ENCODE measurements around the gene PES1. TPM values are rescaled to one million over a fixed set of nuclear protein-coding genes. Genes with fewer than 3 reads are reported as not detected.

The PES1 gene
- total and polyA plus RNA-seq, 2 of the 13 experiments (the other 11 are each of a cell fraction or from before 2014, with no cell fraction given), result 65.1 to 94.7 TPM

GRCh38 chr22:30609260-30610185 lies 17.8 kb upstream of the PES1 start (continued):
- TF ChIP-seq ZNF142 (CRISPR knock-in tag; IDR thresholded peaks at IDR 0.05), result no peak
- TF ChIP-seq, protein P1, sequence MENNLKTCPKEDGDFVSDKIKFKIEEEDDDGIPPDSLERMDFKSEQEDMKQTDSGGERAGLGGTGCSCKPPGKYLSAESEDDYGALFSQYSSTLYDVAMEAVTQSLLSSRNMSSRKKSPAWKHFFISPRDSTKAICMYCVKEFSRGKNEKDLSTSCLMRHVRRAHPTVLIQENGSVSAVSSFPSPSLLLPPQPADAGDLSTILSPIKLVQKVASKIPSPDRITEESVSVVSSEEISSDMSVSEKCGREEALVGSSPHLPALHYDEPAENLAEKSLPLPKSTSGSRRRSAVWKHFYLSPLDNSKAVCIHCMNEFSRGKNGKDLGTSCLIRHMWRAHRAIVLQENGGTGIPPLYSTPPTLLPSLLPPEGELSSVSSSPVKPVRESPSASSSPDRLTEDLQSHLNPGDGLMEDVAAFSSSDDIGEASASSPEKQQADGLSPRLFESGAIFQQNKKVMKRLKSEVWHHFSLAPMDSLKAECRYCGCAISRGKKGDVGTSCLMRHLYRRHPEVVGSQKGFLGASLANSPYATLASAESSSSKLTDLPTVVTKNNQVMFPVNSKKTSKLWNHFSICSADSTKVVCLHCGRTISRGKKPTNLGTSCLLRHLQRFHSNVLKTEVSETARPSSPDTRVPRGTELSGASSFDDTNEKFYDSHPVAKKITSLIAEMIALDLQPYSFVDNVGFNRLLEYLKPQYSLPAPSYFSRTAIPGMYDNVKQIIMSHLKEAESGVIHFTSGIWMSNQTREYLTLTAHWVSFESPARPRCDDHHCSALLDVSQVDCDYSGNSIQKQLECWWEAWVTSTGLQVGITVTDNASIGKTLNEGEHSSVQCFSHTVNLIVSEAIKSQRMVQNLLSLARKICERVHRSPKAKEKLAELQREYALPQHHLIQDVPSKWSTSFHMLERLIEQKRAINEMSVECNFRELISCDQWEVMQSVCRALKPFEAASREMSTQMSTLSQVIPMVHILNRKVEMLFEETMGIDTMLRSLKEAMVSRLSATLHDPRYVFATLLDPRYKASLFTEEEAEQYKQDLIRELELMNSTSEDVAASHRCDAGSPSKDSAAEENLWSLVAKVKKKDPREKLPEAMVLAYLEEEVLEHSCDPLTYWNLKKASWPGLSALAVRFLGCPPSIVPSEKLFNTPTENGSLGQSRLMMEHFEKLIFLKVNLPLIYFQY (CRISPR knock-in tag; IDR thresholded peaks at IDR 0.05; ENCODE audit: borderline replicate concordance), result no peak
- no peak for TF ChIP-seq IKZF1 (IDR thresholded peaks at IDR 0.05)
- no peak for TF ChIP-seq ZSCAN20 (CRISPR knock-in tag; IDR thresholded peaks at IDR 0.05; ENCODE audit: borderline replicate concordance)
- TF ChIP-seq NFYC (CRISPR knock-in tag; IDR thresholded peaks at IDR 0.05), result no peak
- TF ChIP-seq, protein P2, sequence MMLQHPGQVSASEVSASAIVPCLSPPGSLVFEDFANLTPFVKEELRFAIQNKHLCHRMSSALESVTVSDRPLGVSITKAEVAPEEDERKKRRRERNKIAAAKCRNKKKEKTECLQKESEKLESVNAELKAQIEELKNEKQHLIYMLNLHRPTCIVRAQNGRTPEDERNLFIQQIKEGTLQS (CRISPR knock-in tag; IDR thresholded peaks at IDR 0.05), result no peak

Measured in HepG2 (cell line).